GM10847 (cell line): ENCODE results near the gene POLR3H.

Experiments
- POLR2A ChIP-seq: IDR thresholded peaks from 2 replicates; pipeline ENCODE4 v1.6.1; 2011; ENCODE audit not compliant: insufficient read length; ENCODE audit errors: extremely low read depth

POLR3H gene

DNA sequence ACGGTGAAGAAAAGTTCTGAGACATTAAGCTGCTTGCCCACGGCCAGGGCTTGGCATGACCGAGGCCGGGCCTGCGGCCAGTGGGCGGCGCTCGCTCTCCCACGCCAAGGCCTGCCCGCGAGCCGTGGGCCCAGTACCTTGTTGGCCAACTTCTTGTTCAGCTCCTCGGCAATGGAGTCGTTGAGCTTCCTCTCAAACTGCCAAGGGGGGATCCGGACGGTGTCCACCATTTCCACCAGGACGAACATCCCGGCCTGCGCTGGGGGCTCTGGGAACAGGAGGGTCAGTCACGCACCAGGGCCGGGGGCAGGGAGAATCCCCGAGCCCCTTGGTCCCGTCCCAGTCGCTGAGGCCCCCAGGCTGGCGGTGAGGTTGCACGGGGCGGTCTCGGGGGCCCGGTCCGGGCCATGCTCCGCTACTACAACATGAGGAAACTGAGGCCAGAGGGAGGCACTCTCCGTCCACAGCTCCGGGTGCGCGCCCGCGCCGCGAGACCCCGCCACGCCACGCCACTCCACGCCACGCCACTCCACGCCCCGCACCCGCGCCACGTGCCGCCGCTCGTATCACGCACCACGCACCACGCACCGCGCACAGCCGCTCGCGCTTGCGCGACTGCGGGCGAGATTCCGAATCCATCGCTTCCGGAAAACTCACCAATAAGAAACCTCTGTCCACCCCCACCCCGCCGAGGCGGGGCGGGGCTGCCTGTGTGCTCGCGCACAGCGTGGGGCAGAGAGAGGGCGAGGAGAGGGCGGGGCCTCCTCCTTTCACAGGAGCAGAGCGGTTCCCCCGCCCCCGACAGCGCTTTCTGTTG, at the start of gene POLR3H:
Gene POLR3H, minus strand, starts transcription at position 617 of the 817 bp plus-strand sequence. Its CDS starts 369 bp downstream, at position 248.
- TF ChIP-seq POLR2A = peak; percentile 44

DNA sequence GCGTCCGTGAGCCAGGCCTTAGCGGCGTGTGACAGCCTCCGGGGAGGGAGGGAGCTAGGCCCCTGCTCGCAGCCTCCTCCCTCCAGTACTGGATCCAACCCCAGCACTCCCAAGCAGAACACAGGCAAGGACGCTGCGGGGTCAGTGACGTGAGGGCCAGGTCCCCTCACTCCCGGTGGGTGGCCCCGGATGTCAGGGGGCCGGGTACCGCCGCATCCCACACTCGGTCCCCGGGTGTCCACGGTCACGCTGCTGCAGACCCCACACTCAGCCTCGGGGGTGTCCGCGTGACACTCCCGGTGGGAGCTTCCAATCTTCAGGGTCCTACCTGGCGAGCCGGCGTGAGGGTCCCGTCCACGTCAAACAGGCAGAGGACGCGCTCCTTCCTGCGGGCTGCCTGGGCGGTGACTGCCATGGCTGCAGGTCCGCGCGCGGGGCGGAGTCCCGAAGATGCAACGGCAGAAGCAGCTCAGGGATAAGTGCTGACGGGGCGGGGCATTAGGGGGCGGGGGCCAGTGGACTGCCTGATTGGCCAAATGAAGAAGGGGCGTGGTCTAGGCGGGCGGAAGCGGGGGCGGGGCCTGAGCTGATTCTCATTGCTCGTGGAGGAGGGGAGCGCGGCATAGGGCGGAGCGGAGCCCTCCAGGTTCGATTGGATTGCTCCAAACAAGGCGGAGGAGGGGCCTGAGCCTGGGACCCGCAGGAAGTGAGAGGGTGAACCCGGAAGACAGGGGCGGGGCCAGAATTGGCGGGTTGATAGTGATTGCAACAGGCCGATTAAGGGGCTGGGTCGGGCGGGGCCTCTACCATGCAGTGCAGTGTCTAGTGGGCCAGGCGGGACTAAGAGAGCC, 45.3 kb upstream of the POLR3H start, which contains the start of gene PMM1:
Gene PMM1, minus strand, starts transcription at position 450 of the 851 bp plus-strand sequence. Its CDS starts 35 bp downstream, at position 415.
- peak; percentile 83 for TF ChIP-seq POLR2A

GRCh38 chr22:41587347-41587723, 43.1 kb upstream of the POLR3H start:
- TF ChIP-seq POLR2A = no peak

- TF ChIP-seq POLR2A = no peak
These were observed 41.6 kb upstream of the POLR3H start for GRCh38 chr22:41585898-41586297.

- no peak for TF ChIP-seq POLR2A
These were observed 40.6 kb upstream of the POLR3H start for GRCh38 chr22:41584881-41585280.

GRCh38 chr22:41582694-41583093, 38.4 kb upstream of the POLR3H start:
- TF ChIP-seq POLR2A = no peak

GRCh38 chr22:41579997-41580355, 35.7 kb upstream of the POLR3H start:
- no peak for TF ChIP-seq POLR2A

GRCh38 chr22:41579297-41579996, 35.2 kb upstream of the POLR3H start:
- TF ChIP-seq POLR2A = no peak

GRCh38 chr22:41578818-41579217, 34.5 kb upstream of the POLR3H start:
- no peak for TF ChIP-seq POLR2A

GRCh38 chr22:41578114-41578513, 33.8 kb upstream of the POLR3H start:
- no peak for TF ChIP-seq POLR2A

DNA sequence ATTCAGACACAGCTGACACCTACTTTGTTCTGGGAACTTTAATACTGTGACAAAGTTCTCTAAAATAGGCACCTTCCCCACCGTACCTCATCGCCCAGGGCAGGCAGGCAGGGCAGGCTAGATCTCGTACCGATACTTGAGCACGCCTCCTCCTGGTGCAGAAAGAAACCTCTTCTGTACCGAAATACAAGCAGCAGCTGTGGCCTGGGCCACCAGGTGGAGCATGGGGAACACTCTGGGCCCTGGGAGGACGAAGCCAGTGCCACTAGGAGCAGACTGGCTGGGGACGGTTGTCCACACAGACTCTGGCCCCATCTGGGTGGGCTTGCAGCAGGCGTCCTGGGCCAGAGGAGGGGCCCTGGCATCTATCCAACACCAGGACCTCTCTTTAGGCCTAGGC, 32.6 kb upstream of the POLR3H start:
- no peak for TF ChIP-seq POLR2A

DNA sequence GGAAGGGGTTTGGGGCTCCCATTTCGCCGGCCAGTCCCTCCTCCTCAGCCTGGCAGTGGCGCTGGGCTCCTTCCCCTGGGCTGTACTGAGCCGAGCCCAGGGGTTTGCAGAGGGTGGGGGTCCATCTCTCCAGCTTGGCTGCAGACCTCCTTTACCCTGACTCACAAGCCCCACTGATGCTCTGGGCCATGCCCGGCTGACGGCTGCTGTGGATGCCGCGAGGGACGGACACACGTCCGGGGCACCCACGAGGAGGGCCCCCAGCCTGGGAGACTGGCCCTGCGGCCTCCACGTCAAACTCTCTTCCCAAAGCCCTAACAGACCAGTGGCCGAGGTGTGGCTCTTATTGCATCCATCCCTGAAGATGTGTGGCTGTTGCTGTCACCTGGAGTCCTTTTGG, 31.3 kb upstream of the POLR3H start:
- no peak for TF ChIP-seq POLR2A

DNA sequence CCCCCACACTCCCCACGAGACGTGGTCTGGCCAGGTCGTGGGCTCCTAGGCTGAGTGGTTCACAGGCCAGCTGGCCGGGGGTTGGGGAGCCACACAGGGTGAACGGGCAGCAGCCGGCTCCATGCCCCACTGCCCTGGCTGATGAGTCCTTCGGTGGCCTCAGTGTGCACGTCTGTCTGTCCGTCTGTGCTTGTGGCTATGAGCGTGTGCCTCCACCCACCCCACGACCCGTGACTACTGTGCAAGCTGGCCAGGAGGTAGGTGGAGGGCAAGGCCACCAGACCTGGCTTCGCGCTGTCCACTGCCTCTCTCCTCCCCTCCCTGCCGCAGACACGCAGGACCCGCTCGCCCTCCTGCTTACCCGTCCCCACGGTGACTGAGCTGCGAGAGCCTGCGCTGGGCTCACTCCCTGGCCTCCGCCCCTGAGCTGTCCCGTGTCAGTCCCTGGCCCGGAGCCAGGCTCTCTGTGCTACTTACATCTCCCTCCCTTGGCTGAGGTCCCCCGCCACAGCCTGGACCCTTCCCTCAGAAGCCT, 30.6 kb upstream of the POLR3H start:
- no peak for TF ChIP-seq POLR2A

DNA sequence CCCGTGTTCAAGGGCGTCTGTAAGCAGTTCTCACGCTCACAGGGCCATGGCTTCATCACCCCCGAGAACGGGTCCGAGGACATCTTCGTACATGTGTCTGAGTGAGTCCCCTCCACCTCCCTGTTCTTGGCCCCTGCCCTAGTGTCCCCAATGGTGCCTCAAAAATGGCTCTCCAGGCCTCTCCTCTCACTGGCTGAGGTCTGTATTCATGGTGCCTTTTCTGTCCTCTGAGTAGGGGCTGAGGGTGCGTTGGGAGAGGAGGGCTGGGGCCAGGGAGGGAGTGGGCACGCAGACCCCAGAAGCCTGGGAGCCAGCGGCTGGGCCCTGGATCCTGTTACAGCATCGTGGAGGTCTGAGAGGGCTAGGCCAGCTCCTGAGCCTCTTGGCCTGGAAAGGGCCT, 29.4 kb upstream of the POLR3H start:
- TF ChIP-seq POLR2A = no peak

DNA sequence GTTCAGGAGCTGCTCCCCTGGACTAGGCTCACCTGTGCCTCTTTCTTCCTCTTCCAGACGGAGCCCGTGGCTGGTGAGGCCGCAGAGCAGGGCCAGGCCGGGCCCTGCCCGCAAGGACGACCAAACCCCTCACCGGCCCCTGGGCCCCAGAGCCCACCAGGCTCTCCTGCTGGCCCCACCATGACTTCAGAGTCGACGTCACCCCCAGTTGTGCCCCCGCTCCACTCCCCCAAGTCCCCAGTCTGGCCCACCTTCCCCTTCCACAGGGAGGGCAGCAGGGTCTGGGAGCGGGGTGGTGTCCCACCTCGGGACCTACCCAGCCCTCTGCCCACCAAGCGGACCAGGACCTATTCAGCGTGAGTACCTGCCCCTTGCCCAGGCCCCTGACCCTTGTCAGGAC, 27.5 kb upstream of the POLR3H start:
- no peak for TF ChIP-seq POLR2A

DNA sequence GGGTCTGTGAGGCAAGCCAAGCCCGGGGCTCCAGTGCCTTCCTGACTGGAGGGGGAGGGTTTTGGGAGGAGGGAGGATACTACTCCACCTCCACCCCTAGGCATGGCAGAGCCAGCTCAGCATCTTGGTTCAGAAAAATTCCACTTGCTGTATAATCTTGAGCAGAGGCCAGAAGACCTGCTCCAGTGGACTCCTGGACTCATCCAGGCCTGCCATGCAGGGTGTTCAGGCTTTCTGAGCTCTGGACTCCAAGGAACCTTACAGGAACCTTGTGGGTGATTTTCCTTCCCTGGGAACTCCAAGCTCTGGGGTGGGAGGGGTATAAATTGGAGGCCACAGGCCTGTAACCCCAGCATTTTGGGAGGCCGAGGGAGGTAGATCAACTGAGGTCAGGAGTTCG, 26.0 kb upstream of the POLR3H start:
- TF ChIP-seq POLR2A = no peak

GRCh38 chr22:41568811-41569210, 24.5 kb upstream of the POLR3H start:
- no peak for TF ChIP-seq POLR2A
